IPS-20b (cell line): Measurements from ENCODE around the gene CTNNA2.

Experiments
- H3K27ac ChIP-seq: one replicate; pipeline ENCODE4 v1.5.1; 2013; ENCODE audit warnings: low read length
- H3K27me3 ChIP-seq: 2 replicates; pipeline ENCODE4 v1.6.1; 2013; ENCODE audit warnings: mild to moderate bottlenecking, low read length, inconsistent platforms; ENCODE audit not compliant: insufficient read depth
- H3K36me3 ChIP-seq: 2 replicates; pipeline ENCODE4 v1.6.1; 2013; ENCODE audit warnings: low read depth, mild to moderate bottlenecking, inconsistent platforms, low read length, moderate library complexity; ENCODE audit not compliant: insufficient read depth
- H3K4me1 ChIP-seq: 2 replicates; pipeline ENCODE4 v1.6.1; 2013; ENCODE audit warnings: mild to moderate bottlenecking, control low read depth, inconsistent platforms, low read length, moderate library complexity; ENCODE audit not compliant: insufficient read depth
- H3K4me3 ChIP-seq: 2 replicates; pipeline ENCODE4 v1.5.1; 2013; ENCODE audit warnings: mild to moderate bottlenecking, low read length, inconsistent platforms
- H3K9ac ChIP-seq: 2 replicates; pipeline ENCODE4 v1.6.1; 2013; ENCODE audit warnings: low read depth, mild to moderate bottlenecking, inconsistent platforms, low read length, moderate library complexity
- H3K9me3 ChIP-seq: 2 replicates; pipeline ENCODE4 v1.6.1; 2013; ENCODE audit warnings: mild to moderate bottlenecking, low read depth, low read length, inconsistent platforms; ENCODE audit not compliant: insufficient read depth

Gene CTNNA2

GRCh38 chr2:80527119-80527518, 1014.3 kb downstream of the CTNNA2 start:
- no peaks in the 10 kb centered on the region for H3K27me3 ChIP-seq
- H3K9me3 ChIP-seq: no peaks in the 10 kb centered on the region
- no peaks in the 10 kb centered on the region for H3K4me1 ChIP-seq
- no peak overlapping the region for H3K27ac ChIP-seq
- no peak overlapping the region for H3K9ac ChIP-seq
- H3K4me3 ChIP-seq: no peak overlapping the region
- H3K36me3 ChIP-seq: no peaks in the 10 kb centered on the region

GRCh38 chr2:80529466-80530165, 1016.8 kb downstream of the CTNNA2 start:
- Histone ChIP-seq H3K36me3 (no peaks in the 10 kb centered on the region), H3K4me1 (no peaks in the 10 kb centered on the region), H3K9me3 (no peaks in the 10 kb centered on the region), H3K9ac (no peak overlapping the region), H3K27ac (no peak overlapping the region), H3K27me3 (no peaks in the 10 kb centered on the region), H3K4me3 (no peak overlapping the region)

GRCh38 chr2:80530442-80531064, 1017.7 kb downstream of the CTNNA2 start:
- Histone ChIP-seq H3K36me3 (no peaks in the 10 kb centered on the region), H3K27me3 (no peaks in the 10 kb centered on the region), H3K27ac (no peak overlapping the region), H3K9me3 (no peaks in the 10 kb centered on the region), H3K9ac (no peak overlapping the region), H3K4me3 (no peak overlapping the region), H3K4me1 (no peaks in the 10 kb centered on the region)

- Histone ChIP-seq H3K36me3 (no peaks in the 10 kb centered on the region), H3K9me3 (no peaks in the 10 kb centered on the region), H3K4me3 (no peak overlapping the region), H3K27ac (no peak overlapping the region), H3K4me1 (no peaks in the 10 kb centered on the region), H3K27me3 (no peaks in the 10 kb centered on the region), H3K9ac (no peak overlapping the region)
These were observed 1018.5 kb downstream of the CTNNA2 start for GRCh38 chr2:80531319-80531718.

GRCh38 chr2:80545420-80546210, 1032.8 kb downstream of the CTNNA2 start:
- no peaks in the 10 kb centered on the region for H3K9me3 ChIP-seq
- H3K4me3 ChIP-seq: no peak overlapping the region
- peaks cover 12% of the 10 kb centered on the region; the same call in 1 of the 2 replicates for H3K4me1 ChIP-seq
- H3K9ac ChIP-seq: no peak overlapping the region
- H3K27me3 ChIP-seq: no peaks in the 10 kb centered on the region
- H3K27ac ChIP-seq: no peak overlapping the region
- H3K36me3 ChIP-seq: no peaks in the 10 kb centered on the region

GRCh38 chr2:80546766-80547165, 1033.9 kb downstream of the CTNNA2 start:
- Histone ChIP-seq H3K4me1 (peaks cover 12% of the 10 kb centered on the region; the same call in 1 of the 2 replicates), H3K4me3 (no peak overlapping the region), H3K27ac (no peak overlapping the region)

GRCh38 chr2:80547344-80547743, 1034.5 kb downstream of the CTNNA2 start:
- Histone ChIP-seq H3K27ac (no peak overlapping the region), H3K9ac (no peak overlapping the region)

More at GRCh38 chr2:80546766-80547165, 1033.9 kb downstream of the CTNNA2 start:
- H3K9me3 ChIP-seq: no peaks in the 10 kb centered on the region
- no peaks in the 10 kb centered on the region for H3K36me3 ChIP-seq
- H3K9ac ChIP-seq: no peak overlapping the region
- no peaks in the 10 kb centered on the region for H3K27me3 ChIP-seq

GRCh38 chr2:80548469-80548868, 1035.6 kb downstream of the CTNNA2 start:
- no peaks in the 10 kb centered on the region for H3K36me3 ChIP-seq
- H3K4me3 ChIP-seq: no peak overlapping the region
- H3K4me1 ChIP-seq: peaks cover 12% of the 10 kb centered on the region; the same call in 1 of the 2 replicates
- no peaks in the 10 kb centered on the region for H3K9me3 ChIP-seq
- no peak overlapping the region for H3K27ac ChIP-seq
- H3K9ac ChIP-seq: no peak overlapping the region
- H3K27me3 ChIP-seq: no peaks in the 10 kb centered on the region

More at GRCh38 chr2:80547344-80547743, 1034.5 kb downstream of the CTNNA2 start:
- no peak overlapping the region for H3K4me3 ChIP-seq
- peaks cover 12% of the 10 kb centered on the region; the same call in 1 of the 2 replicates for H3K4me1 ChIP-seq
- H3K9me3 ChIP-seq: no peaks in the 10 kb centered on the region
- H3K27me3 ChIP-seq: no peaks in the 10 kb centered on the region
- H3K36me3 ChIP-seq: no peaks in the 10 kb centered on the region

- Histone ChIP-seq H3K36me3 (no peaks in the 10 kb centered on the region), H3K27ac (no peak overlapping the region), H3K9me3 (no peaks in the 10 kb centered on the region), H3K4me3 (no peak overlapping the region), H3K27me3 (no peaks in the 10 kb centered on the region), H3K9ac (no peak overlapping the region), H3K4me1 (peaks cover 12% of the 10 kb centered on the region; the same call in 1 of the 2 replicates)
These were observed 1037.0 kb downstream of the CTNNA2 start for GRCh38 chr2:80549901-80550300.

- Histone ChIP-seq H3K4me1 (no peaks in the 10 kb centered on the region), H3K9ac (no peak overlapping the region), H3K36me3 (no peaks in the 10 kb centered on the region), H3K4me3 (no peak overlapping the region), H3K9me3 (no peaks in the 10 kb centered on the region), H3K27me3 (no peaks in the 10 kb centered on the region), H3K27ac (no peak overlapping the region)
These were observed 1047.5 kb downstream of the CTNNA2 start for GRCh38 chr2:80560326-80560725.

- Histone ChIP-seq H3K27me3 (no peaks in the 10 kb centered on the region), H3K9me3 (no peaks in the 10 kb centered on the region), H3K36me3 (no peaks in the 10 kb centered on the region), H3K4me3 (no peak overlapping the region), H3K4me1 (no peaks in the 10 kb centered on the region), H3K9ac (no peak overlapping the region), H3K27ac (no peak overlapping the region)
These were observed 1055.2 kb downstream of the CTNNA2 start for GRCh38 chr2:80568011-80568410.
